ENCODE data around the gene TAF4. TPM values are rescaled to one million over a fixed set of nuclear protein-coding genes. Genes with fewer than 3 reads are reported as not detected.

TAF4 gene
- polyA plus RNA-seq, 1 donor from 2014 or later = 10.2 TPM

- Histone ChIP-seq H3K9me3 (ENCODE audit: low read length) (peaks cover 3% of the 10 kb centered on the region), H3K9ac (ENCODE audit: low read length) (no peak overlapping the region), H3K27ac (ENCODE audit: low read length) (no peak overlapping the region), H4K20me1 (ENCODE audit: insufficient read depth) (peaks cover 3% of the 10 kb centered on the region), H3K27me3 (ENCODE audit: insufficient read depth, low read depth, low read length) (no peaks in the 10 kb centered on the region), H3K9me2 (ENCODE audit: insufficient read depth, low read length) (no peaks in the 10 kb centered on the region), H3K4me2 (ENCODE audit: low read length) (no peak overlapping the region), H3K4me3 (ENCODE audit: low read length) (no peak overlapping the region), H2AFZ (ENCODE audit: low read depth, low read length) (no peak overlapping the region), H3F3A (ENCODE audit: insufficient read depth, low read length, poor library complexity, severe bottlenecking) (no peaks in the 10 kb centered on the region), H3K79me2 (replicated peaks; ENCODE audit: insufficient read depth, low read length) (peaks cover 4% of the 10 kb centered on the region), H3K36me3 (ENCODE audit: insufficient read depth, low read length) (no peaks in the 10 kb centered on the region)
- TF ChIP-seq MXI1 (conservative IDR thresholded peaks at IDR 0.05; ENCODE audit: poor library complexity, severe bottlenecking) = no peak
- TF ChIP-seq RAD21 (conservative IDR thresholded peaks at IDR 0.05) = no peak
Observed at GRCh38 chr20:62068997-62069396, 3.3 kb upstream of the TAF4 start.

- peak overlapping the region; percentile 79 for H3K4me3 ChIP-seq (ENCODE audit: low read length)
- H3K9me3 ChIP-seq (ENCODE audit: low read length) = no peaks in the 10 kb centered on the region
- peak overlapping the region; percentile 89 for H3K27ac ChIP-seq (ENCODE audit: low read length)
- H3K4me2 ChIP-seq (ENCODE audit: low read length) = no peak overlapping the region
- no peaks in the 10 kb centered on the region for H3F3A ChIP-seq (ENCODE audit: insufficient read depth, low read length, poor library complexity, severe bottlenecking)
- no peaks in the 10 kb centered on the region for H3K9me2 ChIP-seq (ENCODE audit: insufficient read depth, low read length)
- H2AFZ ChIP-seq (ENCODE audit: low read depth, low read length) = no peak overlapping the region
- no peaks in the 10 kb centered on the region for H3K36me3 ChIP-seq (ENCODE audit: insufficient read depth, low read length)
- TF ChIP-seq EP300 (conservative IDR thresholded peaks at IDR 0.05; ENCODE audit: poor library complexity, severe bottlenecking) (no peak), REST (IDR thresholded peaks at IDR 0.05; ENCODE audit: borderline replicate concordance) (no peak), EZH2 (IDR thresholded peaks at IDR 0.05; ENCODE audit: borderline replicate concordance, insufficient read depth, low read length, poor library complexity, severe bottlenecking) (no peak), CTCF (IDR thresholded peaks at IDR 0.05; ENCODE audit: poor library complexity, severe bottlenecking) (no peak), SMC3 (conservative IDR thresholded peaks at IDR 0.05; ENCODE audit: poor library complexity) (no peak), RAD21 (conservative IDR thresholded peaks at IDR 0.05) (no peak), MXI1 (conservative IDR thresholded peaks at IDR 0.05; ENCODE audit: poor library complexity, severe bottlenecking) (no peak)
- peaks cover 17% of the 10 kb centered on the region for H3K79me2 ChIP-seq (replicated peaks; ENCODE audit: insufficient read depth, low read length)
- peaks cover 13% of the 10 kb centered on the region for H4K20me1 ChIP-seq (ENCODE audit: insufficient read depth)
- H3K9ac ChIP-seq (ENCODE audit: low read length) = no peak overlapping the region
- H3K27me3 ChIP-seq (ENCODE audit: insufficient read depth, low read depth, low read length) = no peaks in the 10 kb centered on the region
Observed at GRCh38 chr20:62067547-62068260, 2.0 kb upstream of the TAF4 start.
